ENCODE measurements around the gene HEXD. TPM values are rescaled to one million over a fixed set of nuclear protein-coding genes. Genes with fewer than 3 reads are reported as not detected.
A peak's percentile ranks its signal among the peaks of the same experiment; 100 is the strongest.
"Not testable (repeated sequence)": the region's sequence is repeated elsewhere in the genome, so short reads cannot be mapped to it uniquely, and the experiment has no call there.

The HEXD gene
- total and polyA plus RNA-seq, 12 donors: 8.9 to 292 (median 43.8) TPM

GRCh38 chr17:82457073-82457928, 39.2 kb downstream of the HEXD start:
- peak overlapping the region; percentile 84 to 100 (median 99) for H3K27ac ChIP-seq
- 40 to 59% (median 52%) methylated on average over 10 of the region's 10 CpGs for WGBS, 4 donors
- TF ChIP-seq CTCF (IDR thresholded peaks at IDR 0.05) (no peak), POLR2A (IDR thresholded peaks at IDR 0.05) (no peak)
- H3K4me1 ChIP-seq (replicated peaks in 1 of 2): peaks cover 10 to 30% of the 10 kb centered on the region in 2 donors
- H3K36me3 ChIP-seq (replicated peaks in 1 of 2): peaks cover 0 to 24% of the 10 kb centered on the region in 2 donors
- H3K4me3 ChIP-seq: peak overlapping the region in 1 of 4 donors; percentile 98
- H3K9me3 ChIP-seq (replicated peaks in 1 of 3): no peaks in the 10 kb centered on the region
- peak in 5 of 7 donors; percentile 50 to 64 (median 56) for DNase-seq
- H3K27me3 ChIP-seq: no peaks in the 10 kb centered on the region
- intact Hi-C loops (cut with DNase I): no loop called here

- TF ChIP-seq CTCF (IDR thresholded peaks at IDR 0.05) (no peak), POLR2A (IDR thresholded peaks at IDR 0.05) (no peak)
- 0 to 1% (median 0%) methylated on average over 5 to 8 of the region's 8 CpGs for WGBS, 4 donors
- intact Hi-C loops (cut with DNase I): no loop called here
These were observed 39.7 kb downstream of the HEXD start for GRCh38 chr17:82457929-82458178.

GRCh38 chr17:82458179-82458884, 40.2 kb downstream of the HEXD start, which contains the start of gene NARF:
NARF (plus strand) TSS chr17:82458741; CDS start chr17:82458804, 63 bp downstream.
- Histone ChIP-seq H3K27ac (peak within 1 kb of the TSS; percentile 84 to 100 (median 99)), H3K4me1 (replicated peaks in 1 of 2) (peaks cover 10 to 31% of the 10 kb centered on the region in 2 donors), H3K9me3 (replicated peaks in 1 of 3) (no peaks in the 10 kb centered on the region), H3K4me3 (peak within 1 kb of the TSS; percentile 53 to 98 (median 76)), H3K36me3 (replicated peaks in 1 of 2) (peaks cover 0 to 34% of the 10 kb centered on the region in 2 donors), H3K27me3 (no peaks in the 10 kb centered on the region)
- intact Hi-C loops (cut with DNase I): no loop called here
- 0% methylated on average over 3 to 85 of the region's 85 CpGs; no CpG with 5 or more reads in 1 of the 4 donors for WGBS, 4 donors
- DNase-seq: peak; percentile 98 to 99 (median 99)
- peak; percentile 97 to 98 for TF ChIP-seq POLR2A (IDR thresholded peaks at IDR 0.05)
- TF ChIP-seq CTCF (IDR thresholded peaks at IDR 0.05): peak in 1 of 6 experiments; percentile 16

More at GRCh38 chr17:82457929-82458178, 39.7 kb downstream of the HEXD start:
- H3K9me3 ChIP-seq (replicated peaks in 1 of 3): no peaks in the 10 kb centered on the region
- no peak for DNase-seq
- H3K4me1 ChIP-seq (replicated peaks in 1 of 2): peaks cover 10 to 30% of the 10 kb centered on the region in 2 donors
- peak overlapping the region; percentile 84 to 100 (median 99) for H3K27ac ChIP-seq
- no peaks in the 10 kb centered on the region for H3K27me3 ChIP-seq
- H3K4me3 ChIP-seq: peak overlapping the region in 2 of 4 donors; percentile 64 to 98
- peaks cover 0 to 29% of the 10 kb centered on the region in 2 donors for H3K36me3 ChIP-seq (replicated peaks in 1 of 2)

GRCh38 chr17:82458885-82459424, 40.8 kb downstream of the HEXD start:
- Histone ChIP-seq H3K27me3 (no peaks in the 10 kb centered on the region), H3K4me1 (replicated peaks in 1 of 2) (peaks cover 15 to 38% of the 10 kb centered on the region in 2 donors), H3K27ac (peak overlapping the region; percentile 48 to 100 (median 98)), H3K9me3 (replicated peaks in 1 of 3) (no peaks in the 10 kb centered on the region), H3K4me3 (peak overlapping the region; percentile 53 to 98 (median 76)), H3K36me3 (replicated peaks in 1 of 2) (peaks cover 0 to 40% of the 10 kb centered on the region in 2 donors)
- DNase-seq: peak in 3 of 7 donors; percentile 50 to 65 (median 56)
- no peak for TF ChIP-seq CTCF (IDR thresholded peaks at IDR 0.05)
- TF ChIP-seq POLR2A (IDR thresholded peaks at IDR 0.05): no peak
- intact Hi-C loops (cut with DNase I): no loop called here
- 0% methylated on average over 30 to 62 of the region's 62 CpGs; no CpG with 5 or more reads in 1 of the 4 donors for WGBS, 4 donors

GRCh38 chr17:82459936-82460335, 41.8 kb downstream of the HEXD start:
- intact Hi-C loops (cut with DNase I); H3K4me3 ChIP-seq; H3K27me3 ChIP-seq; H3K9me3 ChIP-seq (replicated peaks in 1 of 3); H3K27ac ChIP-seq; DNase-seq: not testable (repeated sequence)
- 93 to 99% (median 95%) methylated on average over 5 to 9 of the region's 9 CpGs for WGBS, 4 donors
- peaks cover 0 to 50% of the 10 kb centered on the region in 2 donors for H3K36me3 ChIP-seq (replicated peaks in 1 of 2)
- peaks cover 21 to 45% of the 10 kb centered on the region in 2 donors for H3K4me1 ChIP-seq (replicated peaks in 1 of 2)
